ENCODE measurements around the gene IER5.

Gene IER5

GRCh38 chr1:181099152-181100014 lies 10.9 kb downstream of the IER5 start:
- DNase-seq (ENCODE audit: low read depth), result no peak

GRCh38 chr1:181100015-181100905 lies 11.8 kb downstream of the IER5 start:
- no peak for DNase-seq (ENCODE audit: low read depth)

GRCh38 chr1:181100934-181101333 lies 12.4 kb downstream of the IER5 start:
- DNase-seq (ENCODE audit: low read depth), result no peak

GRCh38 chr1:181101581-181102226 lies 13.2 kb downstream of the IER5 start:
- peak; percentile 41 for DNase-seq (ENCODE audit: low read depth)

- DNase-seq (ENCODE audit: low read depth), result no peak
These were observed 14.3 kb downstream of the IER5 start for GRCh38 chr1:181102841-181103240.

GRCh38 chr1:181103399-181103798 lies 14.9 kb downstream of the IER5 start:
- no peak for DNase-seq (ENCODE audit: low read depth)

- DNase-seq (ENCODE audit: low read depth), result no peak
These were observed 15.7 kb downstream of the IER5 start for GRCh38 chr1:181104042-181104789.

- no peak for DNase-seq (ENCODE audit: low read depth)
These were observed 16.3 kb downstream of the IER5 start for GRCh38 chr1:181104790-181105133.

- DNase-seq (ENCODE audit: low read depth), result peak; percentile 91
These were observed 16.9 kb downstream of the IER5 start for GRCh38 chr1:181105134-181106021.

- DNase-seq (ENCODE audit: low read depth), result no peak
These were observed 17.5 kb downstream of the IER5 start for GRCh38 chr1:181106022-181106312.

- no peak for DNase-seq (ENCODE audit: low read depth)
These were observed 18.0 kb downstream of the IER5 start for GRCh38 chr1:181106479-181106878.

- no peak for DNase-seq (ENCODE audit: low read depth)
These were observed 19.2 kb downstream of the IER5 start for GRCh38 chr1:181107711-181108110.

GRCh38 chr1:181108304-181108867 lies 19.9 kb downstream of the IER5 start:
- DNase-seq (ENCODE audit: low read depth), result no peak

- DNase-seq (ENCODE audit: low read depth), result no peak
These were observed 21.5 kb downstream of the IER5 start for GRCh38 chr1:181110013-181110412.

- DNase-seq (ENCODE audit: low read depth), result no peak
These were observed 23.1 kb downstream of the IER5 start for GRCh38 chr1:181111559-181111958.

- peak; percentile 96 for DNase-seq (ENCODE audit: low read depth)
These were observed 23.8 kb downstream of the IER5 start for GRCh38 chr1:181112071-181112929.

GRCh38 chr1:181113059-181113641 lies 24.6 kb downstream of the IER5 start:
- no peak for DNase-seq (ENCODE audit: low read depth)

- no peak for DNase-seq (ENCODE audit: low read depth)
These were observed 26.3 kb downstream of the IER5 start for GRCh38 chr1:181114574-181115367.

- DNase-seq (ENCODE audit: low read depth), result no peak
These were observed 26.8 kb downstream of the IER5 start for GRCh38 chr1:181115368-181115684.

Measured in fibroblast of gingiva (primary cell).